ENCODE results near the gene GFAP. TPM values are rescaled to one million over a fixed set of nuclear protein-coding genes. Genes with fewer than 3 reads are reported as not detected.
"Not testable (repeated sequence)": the region's sequence is repeated elsewhere in the genome, so short reads cannot be mapped to it uniquely, and the experiment has no call there.

Gene GFAP
- total RNA-seq, 4 donors from 2014 or later: not detected

- Histone ChIP-seq H3K27me3 (no peaks in the 10 kb centered on the region), H3K27ac (peak within 1 kb of the TSS; percentile 51 to 73 (median 59)), H3K36me3 (no peaks in the 10 kb centered on the region), H3K9me3 (no peaks in the 10 kb centered on the region), H3K4me3 (peak within 1 kb of the TSS; percentile 42 to 79 (median 66)), H3K4me1 (peaks cover 8 to 22% (median 11%) of the 10 kb centered on the region in 3 donors)
- DNase-seq: peak; percentile 78
- TF ChIP-seq POLR2A (IDR thresholded peaks at IDR 0.05) (peak in 1 of 4 donors; percentile 76), CTCF (IDR thresholded peaks at IDR 0.05) (no peak)
- intact Hi-C loops (cut with DNase I): no loop called here
- 3 to 7% methylated on average over 17 to 28 of the region's 62 CpGs for WGBS, 2 donors
Observed at GRCh38 chr17:44947461-44948314, 32.4 kb upstream of the GFAP start, which contains the start of gene KIF18B. KIF18B (minus strand) TSS chr17:44947773; CDS start chr17:44936344, 11,429 bp downstream.

GRCh38 chr17:44945652-44946051 is 30.4 kb upstream of the GFAP start:
- H3K27ac ChIP-seq, DNase-seq: not testable (repeated sequence)

GRCh38 chr17:44942456-44942855 is 27.2 kb upstream of the GFAP start:
- Histone ChIP-seq H3K9me3 (peaks cover 0 to 6% (median 0%) of the 10 kb centered on the region in 3 donors), H3K4me1 (peaks cover 4 to 27% (median 5%) of the 10 kb centered on the region in 3 donors), H3K27me3 (no peaks in the 10 kb centered on the region), H3K36me3 (no peaks in the 10 kb centered on the region), H3K27ac (no peak overlapping the region), H3K4me3 (no peak overlapping the region)
- intact Hi-C loops (cut with DNase I): no loop called here
- TF ChIP-seq CTCF (IDR thresholded peaks at IDR 0.05) (no peak), POLR2A (IDR thresholded peaks at IDR 0.05) (no peak)
- WGBS, 2 donors: 65 to 75% methylated on average over 4 of the region's 4 CpGs
- DNase-seq: no peak

More at GRCh38 chr17:44945652-44946051, 30.4 kb upstream of the GFAP start:
- intact Hi-C loops (cut with DNase I); H3K4me3 ChIP-seq; H3K9me3 ChIP-seq; H3K36me3 ChIP-seq; H3K27me3 ChIP-seq: not testable (repeated sequence)
- WGBS, 2 donors: 80 to 93% methylated on average over 3 to 9 of the region's 10 CpGs
- peaks cover 8 to 35% (median 11%) of the 10 kb centered on the region in 3 donors for H3K4me1 ChIP-seq

- WGBS, 2 donors: 56 to 72% methylated on average over 8 to 9 of the region's 9 CpGs
- Histone ChIP-seq H3K36me3 (no peaks in the 10 kb centered on the region), H3K27ac (no peak overlapping the region), H3K4me1 (peaks cover 0 to 20% (median 0%) of the 10 kb centered on the region in 3 donors), H3K4me3 (no peak overlapping the region), H3K27me3 (no peaks in the 10 kb centered on the region), H3K9me3 (peaks cover 0 to 6% (median 0%) of the 10 kb centered on the region in 3 donors)
- no peak for TF ChIP-seq POLR2A (IDR thresholded peaks at IDR 0.05)
- TF ChIP-seq CTCF (IDR thresholded peaks at IDR 0.05): no peak
- DNase-seq: no peak
- intact Hi-C loops (cut with DNase I): no loop called here
Observed at GRCh38 chr17:44941712-44942331, 26.5 kb upstream of the GFAP start.

- intact Hi-C loops (cut with DNase I): no loop called here
- Histone ChIP-seq H3K36me3 (peaks cover 0 to 3% (median 0%) of the 10 kb centered on the region in 3 donors), H3K4me3 (no peak overlapping the region), H3K4me1 (peaks cover 0 to 14% (median 0%) of the 10 kb centered on the region in 3 donors), H3K27ac (no peak overlapping the region), H3K9me3 (peaks cover 0 to 6% (median 0%) of the 10 kb centered on the region in 3 donors), H3K27me3 (no peaks in the 10 kb centered on the region)
- 77 to 86% methylated on average over 1 of the region's 1 CpG for WGBS, 2 donors
- no peak for TF ChIP-seq POLR2A (IDR thresholded peaks at IDR 0.05)
- TF ChIP-seq CTCF (IDR thresholded peaks at IDR 0.05): no peak
- no peak for DNase-seq
Observed at GRCh38 chr17:44940768-44941167, 25.5 kb upstream of the GFAP start.
